Measurements from ENCODE around the gene FHAD1.

DNA sequence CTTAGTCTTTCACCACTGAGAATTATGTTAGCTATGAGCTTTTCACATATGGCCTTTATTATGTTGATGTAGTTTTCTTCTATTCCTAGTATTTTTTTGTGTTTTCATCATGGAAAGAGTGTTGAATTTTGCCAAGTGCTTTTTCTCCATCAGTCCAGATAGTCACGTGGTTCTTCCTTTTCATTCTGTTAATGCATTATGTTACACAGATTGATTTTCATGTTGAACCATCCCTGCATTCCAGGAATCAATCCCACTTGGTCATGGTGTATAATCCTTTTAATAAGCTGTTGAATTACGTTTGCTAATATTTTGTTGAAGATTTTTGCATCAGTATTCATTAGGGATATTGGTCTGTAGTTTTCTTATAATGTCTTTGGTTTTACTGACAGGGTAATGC is 17.7 kb downstream of the FHAD1 start:
- TF ChIP-seq CTCF (IDR thresholded peaks at IDR 0.05) (no peak), POLR2A (IDR thresholded peaks at IDR 0.05) (no peak)

Data from prostate gland (tissue), 2 donors.